MM.1S (cell line): Measurements from ENCODE around the gene HS6ST3.
"Not testable (repeated sequence)": the region's sequence is repeated elsewhere in the genome, so short reads cannot be mapped to it uniquely, and the experiment has no call there.

ENCODE experiments used
- EZH2phosphoT487 ChIP-seq: fragments of 300-600 bp; sonication (generic); IDR thresholded peaks from 2 replicates; pipeline ENCODE4 v1.6.1; 2018; ENCODE audit warnings: antibody characterized with exemption, low read length
- TF ChIP-seq, protein P1 (sequence below): fragments of 300-600 bp; sonication (generic); IDR thresholded peaks from 2 replicates; pipeline ENCODE4 v1.5.1; 2016; ENCODE audit warnings: antibody characterized with exemption, low read length, mixed read lengths

DNA sequence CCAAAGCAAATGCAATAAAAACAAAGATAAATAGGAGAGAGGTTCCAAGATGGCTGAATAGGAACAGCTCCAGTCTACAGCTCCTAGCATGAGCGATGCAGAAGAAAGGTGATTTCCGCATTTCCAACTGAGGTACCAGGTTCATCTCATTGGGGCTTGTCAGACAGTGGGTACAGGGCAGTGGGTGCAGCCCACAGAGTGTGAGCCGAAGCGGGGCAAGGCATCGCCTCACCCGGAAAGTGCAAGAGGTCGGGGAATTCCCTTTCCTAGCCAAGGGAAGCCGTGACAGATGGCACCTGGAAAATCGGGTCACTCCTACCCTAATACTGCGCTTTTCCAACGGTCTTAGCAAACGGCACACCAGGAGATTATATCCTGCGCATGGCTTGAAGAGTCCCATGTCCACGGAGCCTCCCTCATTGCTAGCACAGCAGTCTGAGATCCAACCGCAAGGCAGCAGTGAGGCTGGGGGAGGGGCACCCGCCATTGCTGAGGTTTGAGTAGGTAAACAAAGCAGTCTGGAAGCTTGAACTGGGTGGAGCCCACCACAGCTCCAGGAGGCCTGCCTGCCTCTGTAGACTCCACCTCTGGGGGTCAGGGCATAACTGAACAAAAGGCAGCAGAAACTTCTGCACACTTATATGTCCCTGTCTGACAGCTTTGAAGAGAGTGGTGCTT is 43.3 kb upstream of the HS6ST3 start:
- TF ChIP-seq EZH2phosphoT487: not testable (repeated sequence)
- TF ChIP-seq, protein P1, sequence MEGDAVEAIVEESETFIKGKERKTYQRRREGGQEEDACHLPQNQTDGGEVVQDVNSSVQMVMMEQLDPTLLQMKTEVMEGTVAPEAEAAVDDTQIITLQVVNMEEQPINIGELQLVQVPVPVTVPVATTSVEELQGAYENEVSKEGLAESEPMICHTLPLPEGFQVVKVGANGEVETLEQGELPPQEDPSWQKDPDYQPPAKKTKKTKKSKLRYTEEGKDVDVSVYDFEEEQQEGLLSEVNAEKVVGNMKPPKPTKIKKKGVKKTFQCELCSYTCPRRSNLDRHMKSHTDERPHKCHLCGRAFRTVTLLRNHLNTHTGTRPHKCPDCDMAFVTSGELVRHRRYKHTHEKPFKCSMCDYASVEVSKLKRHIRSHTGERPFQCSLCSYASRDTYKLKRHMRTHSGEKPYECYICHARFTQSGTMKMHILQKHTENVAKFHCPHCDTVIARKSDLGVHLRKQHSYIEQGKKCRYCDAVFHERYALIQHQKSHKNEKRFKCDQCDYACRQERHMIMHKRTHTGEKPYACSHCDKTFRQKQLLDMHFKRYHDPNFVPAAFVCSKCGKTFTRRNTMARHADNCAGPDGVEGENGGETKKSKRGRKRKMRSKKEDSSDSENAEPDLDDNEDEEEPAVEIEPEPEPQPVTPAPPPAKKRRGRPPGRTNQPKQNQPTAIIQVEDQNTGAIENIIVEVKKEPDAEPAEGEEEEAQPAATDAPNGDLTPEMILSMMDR: not testable (repeated sequence)
